Fibroblast of skin of scalp (primary cell): ENCODE data around the gene FAU.

Experiments
- DNase-seq: peaks from one replicate; pipeline ENCODE4 v3.0.0-alpha.2; 2013

Gene FAU

GRCh38 chr11:65107078-65107477 lies 14.9 kb downstream of the FAU start:
- no peak for DNase-seq

GRCh38 chr11:65104628-65105027 lies 17.3 kb downstream of the FAU start:
- DNase-seq = no peak

GRCh38 chr11:65103476-65103875 lies 18.5 kb downstream of the FAU start:
- DNase-seq = no peak

- no peak for DNase-seq
Measured at GRCh38 chr11:65102142-65103095, 19.5 kb downstream of the FAU start.

- no peak for DNase-seq
Measured at GRCh38 chr11:65100674-65101350, 21.1 kb downstream of the FAU start.

GRCh38 chr11:65096926-65097325 lies 25.0 kb downstream of the FAU start:
- no peak for DNase-seq

GRCh38 chr11:65095974-65096806 lies 25.7 kb downstream of the FAU start, which contains the start of gene VPS51:
VPS51 (plus strand) TSS chr11:65096214; CDS start chr11:65096251, 37 bp downstream.
- peak; percentile 92 for DNase-seq

GRCh38 chr11:65095427-65095826 lies 26.5 kb downstream of the FAU start:
- no peak for DNase-seq

GRCh38 chr11:65090628-65091027 lies 31.3 kb downstream of the FAU start:
- DNase-seq = no peak

GRCh38 chr11:65089621-65090020 lies 32.3 kb downstream of the FAU start:
- no peak for DNase-seq

GRCh38 chr11:65087827-65088226 lies 34.1 kb downstream of the FAU start:
- DNase-seq = no peak

- no peak for DNase-seq
Measured at GRCh38 chr11:65087216-65087615, 34.7 kb downstream of the FAU start.

- DNase-seq = no peak
Measured at GRCh38 chr11:65086809-65087208, 35.1 kb downstream of the FAU start.

GRCh38 chr11:65085446-65085845 lies 36.5 kb downstream of the FAU start:
- DNase-seq = no peak

GRCh38 chr11:65084598-65085375 lies 37.1 kb downstream of the FAU start:
- DNase-seq = no peak

GRCh38 chr11:65083834-65084597 lies 37.9 kb downstream of the FAU start, which contains the start of the genes CDCA5 and ZFPL1:
CDCA5 (minus strand) TSS chr11:65084040; CDS start chr11:65083978, 62 bp downstream.
ZFPL1 (plus strand) TSS chr11:65084222; CDS start chr11:65084699, 477 bp downstream.
- peak; percentile 97 for DNase-seq

GRCh38 chr11:65083134-65083833 lies 38.6 kb downstream of the FAU start:
- no peak for DNase-seq

GRCh38 chr11:65078786-65079342 lies 43.1 kb downstream of the FAU start:
- no peak for DNase-seq

GRCh38 chr11:65078151-65078550 lies 43.8 kb downstream of the FAU start:
- no peak for DNase-seq

GRCh38 chr11:65077451-65077850 lies 44.5 kb downstream of the FAU start:
- no peak for DNase-seq
